Lung (tissue), 12 donors: ENCODE data around the gene OR8B8. TPM values are rescaled to one million over a fixed set of nuclear protein-coding genes. Genes with fewer than 3 reads are reported as not detected.
"Not testable (repeated sequence)": the region's sequence is repeated elsewhere in the genome, so short reads cannot be mapped to it uniquely, and the experiment has no call there.

Source experiments
- ATAC-seq: fragments of 200-7000 bp; cut with Tn5 transposase; one replicate; pipeline ENCODE4 v1.9.1; 2020; ENCODE audit warnings: moderate number of reproducible peaks; ENCODE audit not compliant: insufficient read depth, low FRiP score
- DNase-seq, 3 donors: peaks; one replicate each; pipeline ENCODE4 v3.0.0-alpha.2; 2013 to 2017
- H3K27ac ChIP-seq, 2 donors: one replicate each; pipeline ENCODE4 v1.5.1; 2013; ENCODE audit warnings: mild to moderate bottlenecking in 2 of 2, moderate library complexity in 2 of 2, control low read depth in 1 of 2, inconsistent platforms in 1 of 2, low read depth in 1 of 2, low read length in 1 of 2
- H3K27me3 ChIP-seq, 3 donors: one replicate each; pipeline ENCODE4 v1.5.1; 2013; ENCODE audit warnings: low read length in 2 of 3; ENCODE audit not compliant: control insufficient read depth in 3 of 3, insufficient read depth in 3 of 3
- H3K36me3 ChIP-seq, 4 donors: one replicate each; pipeline ENCODE4 v1.5.1; 2013; ENCODE audit warnings: low read length in 4 of 4, mild to moderate bottlenecking in 1 of 4, moderate library complexity in 1 of 4; ENCODE audit not compliant: control insufficient read depth in 4 of 4, insufficient read depth in 4 of 4
- H3K4me1 ChIP-seq, 5 donors: one replicate each; pipeline ENCODE4 v1.5.1; 2013; ENCODE audit warnings: low read length in 5 of 5, mild to moderate bottlenecking in 2 of 5, moderate library complexity in 1 of 5; ENCODE audit not compliant: control insufficient read depth in 5 of 5, insufficient read depth in 5 of 5
- H3K4me3 ChIP-seq: one replicate; pipeline ENCODE4 v1.5.1; 2013; ENCODE audit warnings: mild to moderate bottlenecking, control low read depth, moderate library complexity
- H3K9ac ChIP-seq, 2 donors: one replicate each; pipeline ENCODE4 v1.5.1; 2013; ENCODE audit warnings: low read length in 2 of 2, control low read depth in 1 of 2; ENCODE audit not compliant: insufficient read depth in 1 of 2
- H3K9me3 ChIP-seq, 4 donors: one replicate each; pipeline ENCODE4 v1.5.1; 2013; ENCODE audit warnings: low read length in 3 of 4, mild to moderate bottlenecking in 1 of 4, moderate library complexity in 1 of 4; ENCODE audit not compliant: control insufficient read depth in 4 of 4, insufficient read depth in 3 of 4
- WGBS, 2 donors: extraction: QIAGEN DNeasy Blood & Tissue Kit; methylation state at CpG; one replicate each; pipeline ENCODE4 v1.1.7; 2013; 5-methylcytosine and 5-hydroxymethylcytosine counted together
- polyA plus RNA-seq, 2 donors: library from polyadenylated mRNA; stranded (reverse); fragments of 200-250 nt; gene quantifications; one replicate each; pipeline ENCODE4 v1.2.1, GENCODE V29; 2013
- total RNA-seq, 2 donors: library from RNA; depleted of rRNA in 1 of 2; stranded (reverse); fragments of >200 nt in 1 of 2; gene quantifications; one replicate each; pipeline ENCODE4 v1.2.1, GENCODE V29; 2014 to 2021
- TF ChIP-seq, protein P1 (sequence below): IDR thresholded peaks from 2 replicates; pipeline ENCODE4 v1.5.1; 2012; ENCODE audit warnings: mild to moderate bottlenecking; ENCODE audit errors: control extremely low read depth, extremely low read depth
- donor health status: control.
- donor health status: control.
- donor health status: Bipolar disorder and iron deficiency.
- donor health status: healthy.
- donor health status: DM: yes; HTN: yes; CAD: no.

Gene OR8B8
- total and polyA plus RNA-seq, 4 donors = not detected

DNA sequence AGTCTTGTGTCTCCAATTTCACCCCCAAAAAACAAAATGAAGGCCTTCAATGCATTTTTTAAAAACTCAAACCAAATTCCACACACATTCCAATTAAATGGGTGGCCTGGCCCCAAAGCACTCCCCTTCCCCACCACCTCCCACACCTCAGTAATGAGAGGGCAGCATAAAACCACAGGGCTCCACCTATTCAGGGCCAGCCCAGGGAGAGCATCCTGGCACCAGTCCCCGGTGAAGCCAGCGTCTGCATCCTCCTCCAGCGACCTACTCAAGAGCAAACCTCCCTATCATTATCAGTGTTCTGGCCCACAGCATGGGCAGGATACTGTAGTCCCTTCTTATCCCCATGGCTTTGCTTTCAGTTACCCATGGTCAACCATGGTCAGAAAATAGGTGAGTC is 17.8 kb upstream of the OR8B8 start:
- Histone ChIP-seq H3K27me3 (no peaks in the 10 kb centered on the region), H3K9me3 (peaks cover 0 to 5% (median 0%) of the 10 kb centered on the region in 4 donors), H3K4me3 (no peak overlapping the region), H3K4me1 (no peaks in the 10 kb centered on the region), H3K27ac (no peak overlapping the region), H3K36me3 (no peaks in the 10 kb centered on the region), H3K9ac (no peak overlapping the region)
- 79% methylated on average over 3 of the region's 3 CpGs for WGBS, 2 donors
- DNase-seq = no peak
- TF ChIP-seq, protein P1, sequence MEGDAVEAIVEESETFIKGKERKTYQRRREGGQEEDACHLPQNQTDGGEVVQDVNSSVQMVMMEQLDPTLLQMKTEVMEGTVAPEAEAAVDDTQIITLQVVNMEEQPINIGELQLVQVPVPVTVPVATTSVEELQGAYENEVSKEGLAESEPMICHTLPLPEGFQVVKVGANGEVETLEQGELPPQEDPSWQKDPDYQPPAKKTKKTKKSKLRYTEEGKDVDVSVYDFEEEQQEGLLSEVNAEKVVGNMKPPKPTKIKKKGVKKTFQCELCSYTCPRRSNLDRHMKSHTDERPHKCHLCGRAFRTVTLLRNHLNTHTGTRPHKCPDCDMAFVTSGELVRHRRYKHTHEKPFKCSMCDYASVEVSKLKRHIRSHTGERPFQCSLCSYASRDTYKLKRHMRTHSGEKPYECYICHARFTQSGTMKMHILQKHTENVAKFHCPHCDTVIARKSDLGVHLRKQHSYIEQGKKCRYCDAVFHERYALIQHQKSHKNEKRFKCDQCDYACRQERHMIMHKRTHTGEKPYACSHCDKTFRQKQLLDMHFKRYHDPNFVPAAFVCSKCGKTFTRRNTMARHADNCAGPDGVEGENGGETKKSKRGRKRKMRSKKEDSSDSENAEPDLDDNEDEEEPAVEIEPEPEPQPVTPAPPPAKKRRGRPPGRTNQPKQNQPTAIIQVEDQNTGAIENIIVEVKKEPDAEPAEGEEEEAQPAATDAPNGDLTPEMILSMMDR = no peak
- no peak for ATAC-seq

GRCh38 chr11:124460459-124460858 is 15.0 kb upstream of the OR8B8 start:
- TF ChIP-seq, protein P1 = no peak
- DNase-seq = no peak
- H3K27me3 ChIP-seq = no peaks in the 10 kb centered on the region
- H3K36me3 ChIP-seq = no peaks in the 10 kb centered on the region
- H3K9me3 ChIP-seq = peaks cover 0 to 5% (median 0%) of the 10 kb centered on the region in 4 donors
- no peak overlapping the region for H3K27ac ChIP-seq
- no peak for ATAC-seq
- H3K9ac ChIP-seq = no peak overlapping the region
- no peak overlapping the region for H3K4me3 ChIP-seq
- 62 to 80% methylated on average over 1 of the region's 1 CpG for WGBS, 2 donors
- H3K4me1 ChIP-seq = no peaks in the 10 kb centered on the region

- H3K27ac ChIP-seq, DNase-seq, H3K27me3 ChIP-seq, H3K4me3 ChIP-seq, H3K4me1 ChIP-seq, ATAC-seq, H3K9me3 ChIP-seq, H3K36me3 ChIP-seq, H3K9ac ChIP-seq: not testable (repeated sequence)
- 90 to 96% methylated on average over 7 of the region's 7 CpGs for WGBS, 2 donors
Measured at GRCh38 chr11:124459379-124459778, 13.9 kb upstream of the OR8B8 start.

GRCh38 chr11:124454552-124454951 is 9.1 kb upstream of the OR8B8 start:
- DNase-seq = no peak
- WGBS, 2 donors = 28 to 33% methylated on average over 2 of the region's 2 CpGs
- Histone ChIP-seq H3K36me3 (no peaks in the 10 kb centered on the region), H3K4me3 (no peak overlapping the region), H3K27ac (no peak overlapping the region), H3K4me1 (no peaks in the 10 kb centered on the region), H3K9ac (no peak overlapping the region), H3K9me3 (peaks cover 0 to 3% (median 1%) of the 10 kb centered on the region in 4 donors), H3K27me3 (no peaks in the 10 kb centered on the region)
- no peak for ATAC-seq
- TF ChIP-seq, protein P1 = no peak
